ENCODE results near the gene MCTP1.

Gene MCTP1

GRCh38 chr5:95284572-95285408 lies at the start of gene MCTP1:
TSS of gene MCTP1 (minus strand) at chr5:95285094.
- no peak for DNase-seq (ENCODE audit: low read depth, low spot score)

- DNase-seq (ENCODE audit: low read depth, low spot score): no peak
Observed at GRCh38 chr5:95332158-95332557, 47.3 kb upstream of the MCTP1 start.

GRCh38 chr5:95331358-95331757 lies 46.5 kb upstream of the MCTP1 start:
- no peak for DNase-seq (ENCODE audit: low read depth, low spot score)

- no peak for DNase-seq (ENCODE audit: low read depth, low spot score)
Observed at GRCh38 chr5:95327211-95327610, 42.3 kb upstream of the MCTP1 start.

- DNase-seq (ENCODE audit: low read depth, low spot score): no peak
Observed at GRCh38 chr5:95317687-95318086, 32.8 kb upstream of the MCTP1 start.

- DNase-seq (ENCODE audit: low read depth, low spot score): no peak
Observed at GRCh38 chr5:95317085-95317484, 32.2 kb upstream of the MCTP1 start.

- no peak for DNase-seq (ENCODE audit: low read depth, low spot score)
Observed at GRCh38 chr5:95304711-95305110, 19.8 kb upstream of the MCTP1 start.

- no peak for DNase-seq (ENCODE audit: low read depth, low spot score)
Observed at GRCh38 chr5:95298651-95299050, 13.8 kb upstream of the MCTP1 start.

- no peak for DNase-seq (ENCODE audit: low read depth, low spot score)
Observed at GRCh38 chr5:95296291-95296690, 11.4 kb upstream of the MCTP1 start.

GRCh38 chr5:95285409-95285755 lies 488 bp upstream of the MCTP1 start:
- no peak for DNase-seq (ENCODE audit: low read depth, low spot score)

- no peak for DNase-seq (ENCODE audit: low read depth, low spot score)
Observed at GRCh38 chr5:95283761-95284571, 928 bp downstream of the MCTP1 start.

- DNase-seq (ENCODE audit: low read depth, low spot score): no peak
Observed at GRCh38 chr5:95283022-95283615, 1.8 kb downstream of the MCTP1 start.

- DNase-seq (ENCODE audit: low read depth, low spot score): no peak
Observed at GRCh38 chr5:95281226-95281625, 3.7 kb downstream of the MCTP1 start.

GRCh38 chr5:95280401-95281095 lies 4.3 kb downstream of the MCTP1 start:
- no peak for DNase-seq (ENCODE audit: low read depth, low spot score)

- DNase-seq (ENCODE audit: low read depth, low spot score): no peak
Observed at GRCh38 chr5:95274011-95274410, 10.9 kb downstream of the MCTP1 start.

- no peak for DNase-seq (ENCODE audit: low read depth, low spot score)
Observed at GRCh38 chr5:95272316-95272929, 12.5 kb downstream of the MCTP1 start.

- DNase-seq (ENCODE audit: low read depth, low spot score): no peak
Observed at GRCh38 chr5:95262933-95263660, 21.8 kb downstream of the MCTP1 start.

- peak; percentile 24 for DNase-seq (ENCODE audit: low read depth, low spot score)
Observed at GRCh38 chr5:95261437-95262175, 23.3 kb downstream of the MCTP1 start.

- no peak for DNase-seq (ENCODE audit: low read depth, low spot score)
Observed at GRCh38 chr5:95256991-95257390, 27.9 kb downstream of the MCTP1 start.

- DNase-seq (ENCODE audit: low read depth, low spot score): no peak
Observed at GRCh38 chr5:95256446-95256845, 28.4 kb downstream of the MCTP1 start.

Measured in smooth muscle cell of the brain vasculature (primary cell).